IgD-negative memory B cell (primary cell): ENCODE measurements around the gene MINAR2. TPM values are rescaled to one million over a fixed set of nuclear protein-coding genes. Genes with fewer than 3 reads are reported as not detected.

Experiments used
- H3K27ac Mint-ChIP-seq, 3 donors: one replicate each; pipeline ENCODE4 v1.8.0; 2020 to 2022; ENCODE audit warnings: mild to moderate bottlenecking in 3 of 3, mixed read lengths in 3 of 3, moderate library complexity in 1 of 3
- H3K27me3 Mint-ChIP-seq: one replicate; pipeline ENCODE4 v1.8.0; 2021; ENCODE audit warnings: mixed read lengths
- H3K36me3 Mint-ChIP-seq: one replicate; pipeline ENCODE4 v1.8.0; 2020; ENCODE audit warnings: mild to moderate bottlenecking, mixed read lengths
- H3K4me1 Mint-ChIP-seq, 3 donors: one replicate each; pipeline ENCODE4 v1.8.0; 2020 to 2022; ENCODE audit warnings: mixed read lengths in 3 of 3, mild to moderate bottlenecking in 1 of 3
- H3K4me3 Mint-ChIP-seq, 4 donors: one replicate each; pipeline ENCODE4 v1.8.0; 2020 to 2022; ENCODE audit warnings: mild to moderate bottlenecking in 4 of 4, mixed read lengths in 4 of 4, moderate library complexity in 3 of 4
- H3K9me3 Mint-ChIP-seq, 3 donors: one replicate each; pipeline ENCODE4 v1.8.0; 2020 to 2021; ENCODE audit warnings: mixed read lengths in 3 of 3, mild to moderate bottlenecking in 1 of 3
- polyA plus RNA-seq: library from polyadenylated mRNA; unstranded; fragments of 300-500 nt; fragmentation: Illumina TruSeq; gene quantifications from one replicate; pipeline ENCODE4 v1.2.3, GENCODE V29; 2021

Gene MINAR2
- polyA plus RNA-seq, 1 donor from 2014 or later = not detected

- Mint-ChIP-seq H3K4me3 (no peak overlapping the region), H3K27ac (no peak overlapping the region), H3K36me3 (no peaks in the 10 kb centered on the region), H3K4me1 (no peaks in the 10 kb centered on the region), H3K27me3 (no peaks in the 10 kb centered on the region), H3K9me3 (no peaks in the 10 kb centered on the region)
Measured at GRCh38 chr5:129760636-129761325, 12.9 kb downstream of the MINAR2 start.

DNA sequence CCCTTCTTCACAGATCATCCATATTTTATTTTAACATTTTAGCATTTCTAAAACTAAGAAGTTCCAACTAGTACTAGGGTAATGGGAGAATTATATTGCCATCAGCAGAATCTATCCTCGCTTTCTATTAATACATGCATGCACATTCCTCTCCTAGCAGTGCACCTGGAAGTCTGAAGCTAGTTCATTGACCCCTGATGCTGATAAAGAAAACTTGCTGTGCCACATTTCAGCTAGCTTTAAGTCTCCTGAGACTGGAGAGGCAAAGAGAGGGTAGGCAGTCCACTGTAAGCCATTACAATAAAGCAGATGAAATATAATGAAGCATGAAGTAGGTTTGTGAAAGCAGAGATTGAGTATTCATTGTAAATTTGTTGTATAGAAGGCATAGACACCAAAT is 15.8 kb downstream of the MINAR2 start:
- H3K36me3 Mint-ChIP-seq = no peaks in the 10 kb centered on the region
- H3K4me1 Mint-ChIP-seq = peaks cover 0 to 3% (median 1%) of the 10 kb centered on the region in 3 donors
- H3K4me3 Mint-ChIP-seq = no peak overlapping the region
- H3K9me3 Mint-ChIP-seq = no peaks in the 10 kb centered on the region
- H3K27ac Mint-ChIP-seq = no peak overlapping the region
- H3K27me3 Mint-ChIP-seq = peaks cover 1% of the 10 kb centered on the region

- peaks cover 1% of the 10 kb centered on the region for H3K27me3 Mint-ChIP-seq
- H3K9me3 Mint-ChIP-seq = no peaks in the 10 kb centered on the region
- no peak overlapping the region for H3K27ac Mint-ChIP-seq
- H3K36me3 Mint-ChIP-seq = no peaks in the 10 kb centered on the region
- peaks cover 0 to 4% (median 1%) of the 10 kb centered on the region in 3 donors for H3K4me1 Mint-ChIP-seq
- H3K4me3 Mint-ChIP-seq = no peak overlapping the region
Measured at GRCh38 chr5:129766798-129767197, 18.9 kb downstream of the MINAR2 start.

GRCh38 chr5:129767927-129768380 is 20.1 kb downstream of the MINAR2 start:
- no peaks in the 10 kb centered on the region for H3K36me3 Mint-ChIP-seq
- peaks cover 0 to 4% (median 1%) of the 10 kb centered on the region in 3 donors for H3K4me1 Mint-ChIP-seq
- no peak overlapping the region for H3K27ac Mint-ChIP-seq
- no peaks in the 10 kb centered on the region for H3K9me3 Mint-ChIP-seq
- peaks cover 2% of the 10 kb centered on the region for H3K27me3 Mint-ChIP-seq
- H3K4me3 Mint-ChIP-seq = no peak overlapping the region

DNA sequence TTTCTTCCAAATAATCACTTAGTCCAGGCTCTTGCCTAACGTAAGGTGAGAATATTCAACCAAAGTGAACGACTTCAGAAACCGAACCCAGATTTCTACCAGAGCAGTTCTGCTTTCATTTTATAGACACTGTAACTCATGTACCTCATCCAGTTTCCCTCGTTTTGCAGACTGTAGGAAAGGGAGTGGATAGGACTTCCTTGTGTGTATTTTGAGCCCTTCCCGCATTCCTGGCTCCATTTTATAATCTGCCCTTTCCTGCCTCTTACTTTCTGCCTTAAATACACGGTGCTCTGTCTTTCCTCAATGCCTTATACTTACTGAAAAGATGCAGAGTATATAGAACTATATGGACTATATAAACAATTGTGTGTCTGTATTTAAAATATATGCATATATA is 20.8 kb downstream of the MINAR2 start:
- H3K4me1 Mint-ChIP-seq = peaks cover 0 to 4% (median 1%) of the 10 kb centered on the region in 3 donors
- H3K27me3 Mint-ChIP-seq = peaks cover 5% of the 10 kb centered on the region
- no peaks in the 10 kb centered on the region for H3K9me3 Mint-ChIP-seq
- no peak overlapping the region for H3K4me3 Mint-ChIP-seq
- H3K27ac Mint-ChIP-seq = no peak overlapping the region
- no peaks in the 10 kb centered on the region for H3K36me3 Mint-ChIP-seq

- Mint-ChIP-seq H3K27ac (no peak overlapping the region), H3K36me3 (no peaks in the 10 kb centered on the region), H3K27me3 (peaks cover 5% of the 10 kb centered on the region)
Measured at GRCh38 chr5:129770024-129770820, 22.3 kb downstream of the MINAR2 start.

DNA sequence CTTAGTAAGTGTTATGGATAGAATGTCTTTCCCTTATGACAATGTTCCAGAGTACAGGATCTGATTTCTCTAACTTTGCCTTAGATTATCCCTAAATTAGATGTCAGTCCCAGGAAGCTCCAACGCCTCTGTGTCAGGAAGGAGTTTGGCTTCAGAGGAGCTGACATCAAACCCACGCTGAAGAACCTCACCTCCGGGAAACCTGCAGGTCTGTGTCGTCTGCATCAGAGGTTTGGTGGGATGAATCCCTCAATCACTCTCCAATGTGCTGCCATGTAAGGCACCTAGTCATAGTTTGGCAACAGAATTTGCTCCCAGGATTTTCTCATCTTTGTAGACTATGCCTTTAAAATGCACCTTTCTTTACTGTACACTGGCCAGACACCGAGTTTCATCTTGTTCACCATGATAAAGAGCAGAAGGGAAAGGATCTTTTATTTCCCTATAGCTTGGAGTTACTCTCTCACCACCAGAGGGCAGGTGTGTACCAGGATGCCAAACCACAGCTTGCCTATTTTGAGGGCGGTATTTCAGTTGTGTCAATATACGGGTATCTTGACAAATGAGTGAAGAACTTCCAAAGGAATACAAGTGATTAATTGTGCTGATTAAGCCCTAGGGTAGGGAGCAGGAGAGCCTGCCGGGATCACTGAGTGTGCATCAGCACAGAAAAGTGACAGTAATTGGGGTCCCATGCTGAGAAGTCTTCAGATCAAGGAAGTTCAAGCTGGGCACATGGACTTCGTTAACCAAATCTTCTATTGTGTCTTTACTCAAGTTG is 23.4 kb downstream of the MINAR2 start:
- Mint-ChIP-seq H3K9me3 (no peaks in the 10 kb centered on the region), H3K27me3 (peaks cover 5% of the 10 kb centered on the region), H3K4me3 (no peak overlapping the region), H3K27ac (no peak overlapping the region), H3K4me1 (peaks cover 0 to 4% (median 1%) of the 10 kb centered on the region in 3 donors), H3K36me3 (no peaks in the 10 kb centered on the region)

More at GRCh38 chr5:129770024-129770820, 22.3 kb downstream of the MINAR2 start:
- Mint-ChIP-seq H3K4me3 (no peak overlapping the region), H3K9me3 (no peaks in the 10 kb centered on the region), H3K4me1 (peaks cover 0 to 4% (median 1%) of the 10 kb centered on the region in 3 donors)

DNA sequence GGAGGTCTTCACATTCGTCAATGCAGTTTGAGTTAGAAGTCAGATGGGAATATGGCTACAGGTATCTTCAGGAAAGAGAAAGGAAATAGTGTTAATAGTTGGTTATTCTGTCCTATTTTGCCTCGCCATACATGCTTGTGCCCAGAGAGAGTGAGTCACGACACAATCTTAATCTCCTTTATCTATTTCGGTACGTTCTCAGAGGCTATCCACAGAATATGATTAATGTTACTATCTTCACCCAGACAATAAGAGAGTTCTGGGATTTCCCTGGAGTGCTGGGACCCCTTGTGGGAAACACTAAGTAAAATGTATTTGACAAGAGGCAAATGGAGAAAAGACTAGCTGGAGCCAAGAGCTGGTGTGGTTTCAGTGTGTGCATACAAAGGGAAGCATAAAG is 25.5 kb downstream of the MINAR2 start:
- peaks cover 0 to 1% (median 0%) of the 10 kb centered on the region in 3 donors for H3K4me1 Mint-ChIP-seq
- H3K27ac Mint-ChIP-seq = no peak overlapping the region
- H3K9me3 Mint-ChIP-seq = no peaks in the 10 kb centered on the region
- no peaks in the 10 kb centered on the region for H3K36me3 Mint-ChIP-seq
- peaks cover 3% of the 10 kb centered on the region for H3K27me3 Mint-ChIP-seq
- no peak overlapping the region for H3K4me3 Mint-ChIP-seq

GRCh38 chr5:129781594-129781993 is 33.7 kb downstream of the MINAR2 start:
- Mint-ChIP-seq H3K4me3 (no peak overlapping the region), H3K4me1 (no peaks in the 10 kb centered on the region), H3K9me3 (no peaks in the 10 kb centered on the region), H3K27ac (no peak overlapping the region), H3K27me3 (peaks cover 1% of the 10 kb centered on the region), H3K36me3 (no peaks in the 10 kb centered on the region)

DNA sequence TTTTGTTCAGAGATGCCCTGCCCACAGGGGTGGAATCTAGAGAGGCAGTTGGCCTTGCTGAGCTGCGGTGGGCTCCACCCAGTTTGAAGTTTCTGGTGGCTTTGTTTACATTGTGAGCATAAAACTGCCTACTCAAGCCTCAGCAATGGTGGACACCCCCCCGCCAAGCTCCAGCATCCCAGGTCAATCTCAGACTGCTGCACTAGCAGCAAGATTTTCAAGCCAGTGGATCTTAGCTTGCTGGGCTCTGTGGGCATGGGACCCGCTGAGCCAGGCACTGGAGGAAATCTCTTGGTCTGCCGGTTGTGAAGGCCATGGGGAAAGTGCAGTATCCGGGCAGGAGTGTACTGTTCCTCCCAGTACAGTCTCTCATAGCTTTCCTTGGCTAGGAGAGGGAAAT is 55.5 kb downstream of the MINAR2 start:
- Mint-ChIP-seq H3K4me3 (no peak overlapping the region), H3K27ac (no peak overlapping the region)

DNA sequence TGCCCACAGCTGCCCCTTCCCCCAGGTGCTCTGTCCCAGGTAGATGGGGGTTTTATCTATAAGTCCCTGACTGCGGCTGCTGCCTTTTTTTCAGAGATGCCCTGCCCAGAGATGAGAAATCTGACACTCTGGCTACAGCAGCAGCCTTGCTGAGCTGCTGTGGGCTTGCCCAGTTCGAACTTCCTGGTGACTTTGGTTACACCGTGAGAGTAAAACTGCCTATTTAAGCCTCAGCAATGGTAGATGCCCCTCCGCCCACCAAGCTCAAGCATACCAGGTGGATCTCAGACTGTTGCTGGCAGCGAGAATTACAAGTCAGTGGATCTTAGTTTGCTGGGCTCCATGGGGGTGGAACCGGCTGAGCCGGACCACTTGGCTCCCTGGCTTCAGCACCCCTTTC is 56.8 kb downstream of the MINAR2 start:
- Mint-ChIP-seq H3K27ac (no peak overlapping the region), H3K9me3 (peaks cover under 1 to 7% (median 2%) of the 10 kb centered on the region in 3 donors), H3K36me3 (no peaks in the 10 kb centered on the region), H3K4me3 (no peak overlapping the region), H3K27me3 (peaks cover 3% of the 10 kb centered on the region), H3K4me1 (no peaks in the 10 kb centered on the region)

More for the DNA sequence above, 55.5 kb downstream of the MINAR2 start:
- H3K4me1 Mint-ChIP-seq = no peaks in the 10 kb centered on the region
- H3K27me3 Mint-ChIP-seq = no peaks in the 10 kb centered on the region
- peaks cover 2 to 13% (median 6%) of the 10 kb centered on the region in 3 donors for H3K9me3 Mint-ChIP-seq
- no peaks in the 10 kb centered on the region for H3K36me3 Mint-ChIP-seq

GRCh38 chr5:129807162-129807814 is 59.4 kb downstream of the MINAR2 start:
- peaks cover 0 to 2% (median 0%) of the 10 kb centered on the region in 3 donors for H3K9me3 Mint-ChIP-seq
- H3K4me1 Mint-ChIP-seq = no peaks in the 10 kb centered on the region
- H3K36me3 Mint-ChIP-seq = no peaks in the 10 kb centered on the region
- no peak overlapping the region for H3K27ac Mint-ChIP-seq
- H3K27me3 Mint-ChIP-seq = peaks cover 3% of the 10 kb centered on the region
- no peak overlapping the region for H3K4me3 Mint-ChIP-seq
